Activated CD4-positive, alpha-beta T cell treated with anti-CD3 and anti-CD28 coated beads, Interleukin-2, Interleukin-4, amounts not matched to agents 100 ng/mL and 50 ng/mL, durations not matched to agents 16 hours and 8 hours (primary cell): ENCODE data around the gene PPFIA1.

ENCODE experiments used
- DNase-seq: peaks from one replicate; pipeline ENCODE4 v3.0.0-alpha.2; 2020; ENCODE audit warnings: low spot score

PPFIA1 gene

DNA sequence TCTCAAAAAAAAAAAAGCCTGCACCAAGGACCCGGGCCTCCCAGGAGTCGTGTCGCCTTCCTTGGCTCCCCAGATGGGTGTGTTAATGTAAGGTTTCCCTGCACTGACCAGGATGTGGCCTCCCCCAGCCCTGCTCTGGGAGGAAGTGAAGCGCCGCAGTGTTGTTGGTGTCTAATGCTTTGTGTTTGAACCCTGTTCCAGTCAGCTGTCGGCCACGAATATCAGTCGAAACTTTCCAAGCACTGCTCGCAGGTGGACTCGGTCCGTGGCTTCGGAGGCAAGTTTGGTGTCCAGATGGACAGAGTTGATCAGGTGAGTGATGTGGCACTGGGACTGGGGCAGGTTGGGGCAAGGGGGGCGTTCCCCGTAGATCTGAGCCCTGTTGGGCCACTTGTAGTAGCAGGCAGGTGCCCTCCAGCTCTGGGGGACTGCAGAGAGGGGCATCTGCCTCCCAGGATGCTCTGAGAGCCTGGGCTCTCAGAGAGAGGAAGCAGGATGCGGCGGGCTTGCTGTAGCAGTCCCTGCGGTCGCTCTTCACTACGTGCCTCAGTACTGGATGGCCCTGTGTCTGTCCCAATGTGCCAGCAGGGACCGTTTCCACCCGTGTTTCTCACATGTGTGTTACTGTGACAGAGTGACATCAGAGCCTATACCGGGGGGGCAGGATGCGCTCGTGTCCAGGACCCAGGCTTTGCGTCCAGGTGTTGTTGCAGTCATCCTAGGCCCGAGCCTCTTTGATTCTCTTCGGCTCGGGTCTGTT, 144.0 kb downstream of the PPFIA1 start:
- no peak for DNase-seq

DNA sequence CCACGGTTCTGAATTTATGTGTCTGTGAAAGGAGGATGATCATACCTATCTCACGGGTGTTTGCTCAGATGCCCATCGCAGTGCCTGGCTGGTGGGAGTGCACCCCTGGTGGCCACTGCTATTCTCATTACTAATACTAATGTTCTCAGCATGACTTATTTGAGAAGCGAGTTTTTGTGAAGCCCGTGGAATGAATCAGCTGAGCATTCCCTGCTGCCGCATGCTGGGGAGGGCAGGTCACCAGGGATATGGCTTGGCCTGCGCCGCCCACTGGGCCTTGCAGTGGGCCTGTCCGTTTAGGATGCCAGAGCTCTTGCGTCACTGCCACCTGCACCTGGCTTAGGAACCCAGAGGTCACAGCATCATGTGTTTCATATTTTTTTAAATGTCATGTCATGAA, 144.7 kb downstream of the PPFIA1 start:
- DNase-seq: no peak

GRCh38 chr11:70415642-70416395, 145.3 kb downstream of the PPFIA1 start:
- no peak for DNase-seq

DNA sequence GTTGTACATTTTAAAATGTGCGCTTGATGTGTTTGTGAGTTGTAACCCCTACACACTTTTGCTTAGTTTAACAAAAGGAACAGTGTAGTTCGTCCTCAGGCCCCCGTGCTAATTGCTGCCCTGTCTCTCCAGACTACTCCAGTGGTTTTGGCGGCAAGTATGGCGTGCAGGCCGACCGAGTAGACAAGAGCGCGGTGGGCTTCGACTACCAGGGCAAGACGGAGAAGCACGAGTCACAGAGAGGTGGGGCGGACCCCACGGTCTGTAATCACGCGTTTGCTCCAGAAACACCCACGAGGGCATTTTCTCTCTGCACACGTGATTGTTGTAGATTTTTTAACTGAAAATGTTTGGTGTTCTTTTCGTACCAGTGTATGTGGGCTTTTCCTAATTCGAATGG, 146.4 kb downstream of the PPFIA1 start:
- DNase-seq: no peak

DNA sequence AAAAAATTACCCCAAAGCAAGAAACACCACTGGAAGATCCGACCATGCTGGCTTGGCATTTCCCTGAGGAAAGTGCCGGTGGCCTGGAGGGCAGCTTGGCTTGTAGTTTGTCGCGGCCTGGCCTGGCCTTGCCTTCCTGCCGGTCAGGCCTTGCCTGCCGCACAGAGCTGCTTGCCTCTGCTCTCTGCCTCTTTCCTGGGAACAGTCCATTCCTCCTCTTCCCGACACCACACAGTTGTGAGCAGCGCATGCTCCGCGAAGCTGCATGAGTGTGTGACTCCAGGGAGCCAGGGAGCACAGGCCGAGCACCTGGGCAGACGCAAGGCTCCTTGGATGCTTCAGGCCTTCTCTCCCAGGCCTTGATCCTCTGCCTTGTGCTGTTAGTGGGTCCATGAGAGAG, 147.6 kb downstream of the PPFIA1 start:
- DNase-seq: no peak

- no peak for DNase-seq
Observed at GRCh38 chr11:70419307-70420007, 149.0 kb downstream of the PPFIA1 start.

DNA sequence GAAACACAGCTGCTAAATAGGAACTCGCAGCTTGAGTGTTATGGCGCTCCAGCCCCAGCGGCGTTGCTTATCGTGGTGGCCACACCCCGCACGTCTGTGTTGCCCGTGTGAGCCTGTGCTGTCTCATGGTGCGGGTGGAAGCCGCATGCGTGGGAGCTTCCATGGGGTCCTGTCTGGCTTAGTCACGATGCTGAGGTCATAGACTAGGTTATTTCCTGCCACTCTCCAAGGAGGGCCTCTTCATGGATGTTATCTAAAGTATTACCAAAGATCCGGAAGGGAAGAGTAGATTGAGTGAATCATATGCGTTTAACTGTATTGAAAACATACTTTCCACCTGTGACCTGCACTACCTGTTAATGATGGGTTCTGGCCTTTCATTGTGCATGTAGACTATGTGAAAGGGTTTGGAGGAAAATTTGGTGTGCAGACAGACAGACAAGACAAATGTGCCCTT, 149.5 kb downstream of the PPFIA1 start:
- DNase-seq: no peak

- DNase-seq: no peak
Observed at GRCh38 chr11:70420496-70420895, 150.0 kb downstream of the PPFIA1 start.

- DNase-seq: no peak
Observed at GRCh38 chr11:70421123-70421522, 150.6 kb downstream of the PPFIA1 start.

DNA sequence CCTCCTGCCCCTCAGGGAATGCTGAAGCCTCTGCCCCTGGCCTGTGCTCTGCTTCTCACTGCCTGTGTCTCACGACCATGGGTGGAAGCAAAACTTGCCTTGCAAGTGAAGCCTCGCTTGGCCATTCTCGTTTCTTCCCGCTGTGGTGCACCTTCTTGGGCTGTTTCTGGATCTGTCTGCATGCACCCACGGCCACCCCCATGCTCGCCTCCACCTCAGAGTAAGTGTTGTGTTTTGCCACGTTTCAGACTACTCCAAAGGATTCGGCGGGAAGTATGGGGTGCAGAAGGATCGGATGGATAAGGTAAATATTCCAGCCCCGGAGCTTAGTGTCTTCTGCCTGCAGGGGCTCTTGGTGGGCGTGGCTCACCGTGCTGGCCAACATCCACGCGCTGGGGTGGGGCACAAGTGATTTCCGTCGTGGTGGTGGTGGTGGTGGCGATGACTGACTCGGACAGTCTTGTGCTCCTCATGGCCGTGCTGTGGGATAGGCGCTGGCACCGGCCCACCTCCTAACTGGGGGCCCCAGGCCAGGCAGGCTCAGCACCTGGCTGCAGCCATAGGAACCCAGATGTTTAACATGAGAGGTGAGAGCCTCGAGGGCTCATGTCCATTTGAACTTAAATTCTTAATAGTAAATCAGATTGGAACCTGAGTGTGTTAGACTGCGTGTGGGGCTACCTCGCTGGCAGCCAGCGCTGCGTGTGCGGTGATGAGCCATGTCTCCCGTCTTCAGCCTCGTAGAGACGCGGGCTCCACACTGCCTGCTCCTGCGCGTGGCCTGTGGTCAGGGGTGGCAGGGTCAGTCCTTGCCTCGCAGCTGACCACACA, 152.4 kb downstream of the PPFIA1 start:
- no peak for DNase-seq

DNA sequence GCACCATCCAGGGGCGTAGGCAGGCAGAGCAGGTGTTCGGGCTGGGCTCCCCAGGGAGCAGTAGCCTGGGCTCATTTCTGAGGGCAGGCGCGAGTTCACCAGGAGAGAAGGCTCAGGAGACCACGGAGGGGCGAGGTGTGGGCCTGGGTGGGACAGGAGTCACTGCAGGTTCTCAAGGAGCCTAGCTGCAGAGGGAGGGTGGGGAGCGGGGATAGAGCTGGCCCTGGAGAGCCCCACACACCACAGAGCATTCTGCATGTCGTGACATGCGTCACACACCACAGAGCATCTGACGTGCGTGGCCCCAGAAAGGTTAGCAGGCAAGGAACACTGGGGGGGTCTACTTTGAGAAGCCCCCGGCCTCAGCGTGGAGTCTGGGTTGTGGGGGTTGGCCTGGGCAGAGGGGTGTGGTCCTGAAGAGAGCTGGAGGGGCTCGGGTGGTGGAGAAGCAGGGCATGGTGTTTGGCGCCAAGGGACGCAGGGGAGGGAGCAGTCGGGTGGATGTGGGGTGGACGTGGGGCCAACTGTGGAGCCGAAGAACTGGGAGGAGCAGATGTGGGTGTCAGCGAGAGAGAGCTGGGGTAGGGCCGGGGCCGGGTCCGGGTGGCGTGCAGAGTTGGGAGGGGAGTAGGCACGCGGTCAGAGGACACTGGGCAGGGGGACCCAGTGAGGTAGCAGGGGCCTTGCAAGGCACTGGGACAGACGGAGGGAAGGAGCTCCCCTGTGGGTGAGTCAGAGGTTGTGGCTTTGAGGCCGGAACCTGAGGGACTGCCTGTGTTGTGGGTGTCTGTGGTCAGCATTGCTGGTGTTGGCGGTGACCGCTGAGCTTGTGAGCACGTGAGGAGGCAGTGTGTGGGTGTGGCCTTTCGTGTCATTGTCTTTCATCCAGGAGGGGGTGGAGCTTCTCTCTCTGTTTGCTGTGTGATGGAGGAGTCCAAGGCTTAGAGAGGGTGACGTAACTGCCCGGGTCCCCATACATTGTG, 153.3 kb downstream of the PPFIA1 start:
- peak; percentile 48 for DNase-seq

DNA sequence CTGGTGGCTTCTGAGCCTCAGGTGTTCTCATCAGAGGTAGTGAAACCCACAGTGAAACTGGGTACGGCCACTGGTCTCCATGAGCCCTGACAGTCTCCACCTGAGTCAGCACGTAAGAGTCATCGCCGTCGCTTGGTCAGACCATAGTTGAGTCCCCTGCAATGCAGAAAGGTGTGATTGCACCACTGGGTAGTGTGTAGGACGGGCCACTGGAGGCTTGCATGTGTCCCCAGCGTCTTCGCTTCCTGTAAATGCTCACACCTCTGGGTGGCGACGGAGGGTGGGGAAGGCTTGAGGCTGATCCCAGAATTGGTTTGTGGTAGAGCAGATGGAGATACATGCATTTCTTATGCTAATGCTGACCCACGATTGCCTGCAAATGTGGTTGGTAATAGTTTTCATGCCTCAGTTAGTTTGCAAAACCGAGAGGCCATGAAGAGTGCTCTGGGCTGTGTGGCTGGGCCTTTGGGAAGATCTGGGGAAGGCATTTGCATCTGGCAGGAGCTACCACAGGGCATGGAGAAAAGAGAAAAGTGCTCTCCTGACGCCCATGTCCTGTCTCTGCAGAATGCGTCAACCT, 154.4 kb downstream of the PPFIA1 start:
- no peak for DNase-seq

DNA sequence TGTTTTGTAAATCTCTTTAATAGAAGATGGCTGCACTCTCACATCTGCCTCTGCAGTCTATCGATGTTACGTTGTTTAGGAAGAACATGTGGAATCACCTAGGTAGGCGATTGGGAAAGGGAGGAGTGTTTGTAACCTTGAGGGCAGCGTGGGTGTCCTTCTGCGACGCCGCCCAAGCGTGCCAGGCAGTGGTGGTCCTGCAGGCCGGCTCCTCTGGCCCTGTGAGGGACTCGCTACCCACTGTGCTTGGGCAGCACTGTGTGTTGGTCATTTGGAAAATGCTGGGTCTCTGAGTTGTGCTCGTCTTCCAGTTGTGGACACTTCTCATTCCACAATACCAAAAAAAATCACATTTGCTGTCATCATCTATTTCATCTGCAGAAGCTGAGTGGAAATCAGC, 156.9 kb downstream of the PPFIA1 start:
- DNase-seq: no peak

GRCh38 chr11:70428701-70429427, 158.4 kb downstream of the PPFIA1 start:
- no peak for DNase-seq

DNA sequence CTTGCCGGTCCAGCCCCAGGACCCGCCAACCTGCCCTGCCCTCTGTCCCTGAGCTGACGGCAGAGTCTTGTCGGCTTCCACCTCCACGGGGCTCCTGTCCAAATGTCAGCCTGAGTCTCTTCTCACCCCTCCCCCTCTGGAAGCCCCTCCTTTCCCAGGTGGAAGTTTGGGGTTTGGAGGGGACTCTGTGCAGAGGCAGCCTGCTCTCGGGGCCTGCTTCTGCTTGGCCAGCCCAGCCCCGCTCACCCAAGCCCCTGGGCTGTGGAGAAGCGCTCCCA, 158.9 kb downstream of the PPFIA1 start:
- no peak for DNase-seq

DNA sequence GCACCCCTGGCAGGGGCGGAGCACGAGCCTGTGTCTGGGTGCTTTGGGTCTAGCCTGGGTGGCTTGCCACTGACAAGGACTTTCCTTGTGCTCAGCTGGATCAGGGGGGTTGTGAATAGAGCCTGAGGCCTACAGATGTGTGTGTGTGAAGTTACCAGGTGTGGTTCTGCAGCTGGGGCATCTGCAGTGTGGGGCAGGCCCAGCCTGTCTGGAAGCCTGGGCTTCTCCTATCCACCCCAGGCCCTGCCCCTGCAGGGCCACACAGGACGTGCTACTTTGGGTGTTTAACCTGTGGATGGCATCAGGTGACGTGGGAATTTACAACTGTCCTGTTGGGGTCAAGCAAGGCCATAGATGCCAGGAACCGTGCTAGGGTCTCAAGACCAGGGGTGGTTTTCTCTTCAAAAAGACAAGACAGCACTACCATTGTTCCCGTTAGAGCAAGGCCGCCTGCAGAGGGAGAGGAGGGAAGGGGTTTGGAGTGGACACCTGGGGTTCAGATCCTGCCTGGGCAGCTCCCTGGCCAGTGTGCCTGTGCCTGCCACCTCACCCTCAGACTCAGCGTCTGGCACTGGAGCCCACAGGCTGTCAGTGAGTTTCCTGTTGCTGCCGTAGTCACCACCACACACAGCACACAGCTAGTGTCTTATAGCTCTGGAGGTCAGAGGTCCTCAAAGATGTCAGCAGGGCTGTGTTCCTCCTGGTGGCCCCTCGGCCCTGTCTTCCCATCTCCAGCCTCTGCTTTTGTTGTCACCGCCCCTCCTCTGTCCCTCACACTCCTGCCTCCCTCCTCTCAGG, 159.4 kb downstream of the PPFIA1 start:
- no peak for DNase-seq

- DNase-seq: no peak
Observed at GRCh38 chr11:70430671-70431574, 160.4 kb downstream of the PPFIA1 start.

GRCh38 chr11:70431611-70432010, 161.1 kb downstream of the PPFIA1 start:
- DNase-seq: no peak
